Fibroblast of upper back skin (primary cell): Measurements from ENCODE around the gene TNFSF11.
A peak's percentile ranks its signal among the peaks of the same experiment; 100 is the strongest.
"Not testable (repeated sequence)": the region's sequence is repeated elsewhere in the genome, so short reads cannot be mapped to it uniquely, and the experiment has no call there.

ENCODE experiments used
- DNase-seq: peaks from one replicate; pipeline ENCODE4 v3.0.0-alpha.2; 2013

The TNFSF11 gene

GRCh38 chr13:42574011-42574410, at the start of gene TNFSF11:
Gene TNFSF11, plus strand, starts transcription at chr13:42574152. Its CDS starts 152 bp downstream, at chr13:42574304.
- no peak for DNase-seq

- peak; percentile 25 for DNase-seq
Measured at GRCh38 chr13:42524487-42525034, 49.4 kb upstream of the TNFSF11 start.

DNA sequence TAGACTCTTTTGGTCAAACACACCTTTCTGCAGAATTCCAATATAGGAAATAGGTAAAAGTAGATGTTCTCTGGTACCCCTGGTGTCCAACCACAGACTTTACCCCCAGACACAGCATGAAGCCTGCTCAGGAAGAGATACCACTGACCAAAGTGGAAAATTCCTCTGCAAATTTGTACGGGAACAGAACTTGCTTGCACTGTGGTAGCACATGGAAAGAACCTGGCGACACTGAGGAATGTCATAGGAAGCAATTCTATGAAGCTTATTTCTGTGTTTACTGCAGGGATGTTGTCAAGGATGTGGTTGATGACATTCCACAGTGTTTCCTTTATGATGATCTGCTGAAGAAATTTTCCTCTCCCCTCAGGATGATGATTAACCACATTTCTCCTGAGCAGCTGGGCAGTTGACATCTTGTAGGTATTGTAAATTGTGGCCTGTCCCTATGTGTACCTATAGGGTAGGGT, 48.9 kb upstream of the TNFSF11 start:
- DNase-seq = peak; percentile 58

GRCh38 chr13:42526276-42526675, 47.7 kb upstream of the TNFSF11 start:
- no peak for DNase-seq

DNA sequence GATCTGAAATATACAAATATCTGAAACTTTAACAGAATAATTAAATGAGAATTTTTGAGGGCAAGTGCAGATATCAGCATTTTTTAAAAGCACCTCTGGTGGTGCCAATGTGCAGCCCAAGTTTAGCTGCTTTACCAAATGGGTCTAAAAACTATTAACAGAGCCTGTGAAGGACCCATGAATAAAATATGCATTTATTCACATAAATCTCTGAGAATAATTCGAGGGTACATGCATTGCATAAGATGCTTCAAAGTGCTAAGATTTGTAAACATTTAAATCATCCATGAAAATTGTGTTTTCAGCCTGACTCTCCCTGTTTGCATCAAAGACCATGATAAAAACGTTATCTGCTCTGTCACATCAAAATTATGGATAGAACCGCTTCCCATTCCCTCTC, 47.1 kb upstream of the TNFSF11 start:
- DNase-seq = no peak

DNA sequence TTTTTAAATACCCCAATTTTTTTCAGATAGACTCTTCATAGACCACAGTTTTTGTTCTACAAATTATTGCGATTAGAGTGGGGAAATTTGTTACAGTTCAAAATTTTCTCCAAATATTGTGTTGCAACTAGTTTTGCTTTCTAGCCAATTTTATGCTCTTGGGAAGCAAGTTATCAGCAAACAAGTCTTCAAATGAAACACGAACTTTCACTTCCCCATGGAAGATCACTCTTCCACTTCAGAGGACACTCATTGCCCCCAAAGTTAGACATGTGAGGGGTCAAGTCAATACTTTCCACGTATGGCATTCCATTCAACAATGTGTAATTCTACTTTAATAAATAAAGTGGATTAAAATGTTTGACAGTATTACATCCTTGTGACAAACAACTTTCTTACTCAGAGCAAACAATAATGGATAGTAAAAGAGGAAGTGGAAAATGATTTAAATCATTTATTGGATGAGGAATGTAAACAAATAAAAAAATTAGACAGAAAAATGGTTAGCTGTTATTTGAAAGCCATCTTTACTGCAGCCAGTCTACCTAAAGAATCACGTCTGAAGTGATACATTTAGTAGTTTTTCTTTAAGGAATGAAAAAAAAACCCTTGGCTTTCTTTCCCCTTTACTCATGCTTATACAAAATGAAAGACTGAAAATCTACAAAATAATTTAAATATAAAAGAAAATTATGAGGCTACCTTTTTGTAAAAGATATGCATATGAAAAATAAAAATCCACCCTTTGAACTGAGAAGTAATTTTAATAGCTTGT, 41.2 kb upstream of the TNFSF11 start:
- DNase-seq = no peak

DNA sequence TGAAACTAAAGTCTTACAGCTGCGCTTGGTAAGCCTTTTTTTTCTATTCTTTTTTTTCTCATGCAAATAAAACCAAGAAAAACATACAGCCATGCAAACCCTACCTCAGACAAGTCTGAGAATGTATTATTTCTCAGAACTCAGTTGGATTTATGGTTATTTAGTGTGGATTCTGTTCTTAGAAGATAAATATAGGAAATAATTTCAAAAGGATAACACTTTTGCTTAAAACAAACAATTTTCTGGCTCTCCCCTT, 40.7 kb upstream of the TNFSF11 start:
- DNase-seq = no peak

DNA sequence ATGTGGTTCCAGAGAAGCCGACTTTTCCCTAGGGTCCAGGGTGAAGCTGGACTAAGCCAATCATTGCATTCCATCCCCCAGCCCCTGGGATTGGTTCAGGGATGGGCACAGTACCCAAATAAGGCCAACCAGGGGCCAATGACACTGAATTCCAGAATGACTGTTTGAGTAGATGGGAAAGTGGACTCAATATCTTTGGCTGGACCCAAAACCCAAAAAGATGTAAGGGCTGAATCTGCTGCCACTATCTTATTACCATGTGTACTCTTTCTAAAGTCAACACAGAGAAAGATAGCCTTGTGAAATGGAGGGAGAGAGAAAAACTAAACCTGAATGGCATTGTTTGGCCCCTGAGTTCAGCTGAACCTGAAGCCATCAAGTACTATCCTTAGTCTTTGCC, 39.2 kb upstream of the TNFSF11 start:
- DNase-seq = no peak

GRCh38 chr13:42538996-42539395, 35.0 kb upstream of the TNFSF11 start:
- DNase-seq = no peak

DNA sequence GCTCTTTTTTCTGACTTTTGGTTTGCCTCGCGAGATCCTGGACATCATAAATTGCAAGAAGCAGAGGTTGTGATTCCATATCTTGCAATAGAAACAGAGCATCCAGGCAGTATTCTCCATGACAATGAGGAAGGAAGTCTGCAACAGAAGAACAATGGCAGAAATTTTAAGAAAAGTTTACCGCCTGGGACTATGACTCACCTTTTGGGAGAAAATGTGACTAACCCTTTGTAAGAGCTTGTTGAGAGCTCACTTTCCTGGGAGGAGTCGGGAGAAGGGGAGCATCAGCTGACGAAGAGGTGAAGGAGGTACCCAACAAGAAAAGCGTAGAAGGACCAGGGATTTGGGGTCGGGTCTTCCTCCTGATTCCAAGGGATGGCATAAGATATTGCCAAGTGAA, 34.3 kb upstream of the TNFSF11 start:
- peak; percentile 4 for DNase-seq

GRCh38 chr13:42543215-42543797, 30.6 kb upstream of the TNFSF11 start:
- no peak for DNase-seq

GRCh38 chr13:42544246-42544926, 29.6 kb upstream of the TNFSF11 start:
- peak; percentile 32 for DNase-seq

- DNase-seq = no peak
Measured at GRCh38 chr13:42545842-42546241, 28.1 kb upstream of the TNFSF11 start.

DNA sequence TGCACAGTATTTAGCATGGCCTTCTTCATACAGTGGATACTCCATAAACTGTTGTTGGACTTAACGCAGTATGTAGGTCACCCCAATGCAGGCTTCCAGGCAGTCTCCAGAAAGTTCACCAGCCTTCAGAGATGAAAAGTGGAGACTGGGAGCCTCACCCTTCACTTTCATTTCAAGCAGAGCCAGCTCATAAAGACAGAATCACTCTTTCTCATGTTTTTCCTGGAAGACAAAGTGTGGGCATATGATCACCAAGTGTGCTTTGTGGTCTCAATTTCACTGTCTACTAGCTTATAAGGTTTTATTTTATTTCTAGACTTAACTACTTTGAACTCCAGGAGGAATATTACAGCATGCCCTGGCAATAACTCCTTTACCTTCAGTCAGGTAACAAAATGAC, 26.3 kb upstream of the TNFSF11 start:
- DNase-seq = no peak

DNA sequence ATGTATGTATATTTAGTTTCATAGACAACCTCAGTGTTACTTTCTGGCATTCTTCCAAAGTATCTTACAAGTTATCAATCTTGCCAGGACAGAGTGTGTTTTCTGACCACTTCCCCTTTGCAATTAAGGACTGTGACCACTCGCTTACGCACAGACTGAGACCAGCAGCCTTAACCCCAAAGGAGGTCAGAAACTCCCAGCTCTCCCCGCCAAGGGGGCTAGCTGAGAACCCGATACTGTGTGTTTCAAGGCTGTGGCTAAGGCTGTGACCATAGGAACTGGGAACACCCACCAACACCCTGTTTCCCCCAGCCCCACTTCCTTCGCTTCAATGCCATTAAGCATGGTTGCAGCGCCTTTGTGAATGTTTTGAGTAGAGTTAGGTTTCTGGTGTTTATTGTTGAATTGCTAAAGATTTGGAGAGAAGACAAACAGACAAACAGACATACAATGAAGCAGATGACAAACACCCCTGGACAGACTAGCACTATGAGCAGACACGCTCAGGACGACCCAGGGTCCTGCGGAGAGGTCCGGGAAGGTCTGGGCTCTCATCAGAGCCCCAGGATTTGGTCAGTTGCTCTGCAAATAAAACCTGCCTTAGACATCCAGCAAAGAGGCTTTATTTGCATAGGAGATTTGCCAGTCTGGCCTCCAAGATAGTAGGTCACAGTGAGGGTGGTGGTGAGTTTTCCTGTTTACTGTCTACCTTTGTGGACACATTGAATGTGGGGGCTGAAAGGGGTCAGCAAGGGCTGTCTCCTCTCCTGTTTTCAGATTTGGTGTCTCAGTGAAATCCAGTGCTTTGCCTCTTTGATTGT, 25.0 kb upstream of the TNFSF11 start:
- DNase-seq = peak; percentile 15

DNA sequence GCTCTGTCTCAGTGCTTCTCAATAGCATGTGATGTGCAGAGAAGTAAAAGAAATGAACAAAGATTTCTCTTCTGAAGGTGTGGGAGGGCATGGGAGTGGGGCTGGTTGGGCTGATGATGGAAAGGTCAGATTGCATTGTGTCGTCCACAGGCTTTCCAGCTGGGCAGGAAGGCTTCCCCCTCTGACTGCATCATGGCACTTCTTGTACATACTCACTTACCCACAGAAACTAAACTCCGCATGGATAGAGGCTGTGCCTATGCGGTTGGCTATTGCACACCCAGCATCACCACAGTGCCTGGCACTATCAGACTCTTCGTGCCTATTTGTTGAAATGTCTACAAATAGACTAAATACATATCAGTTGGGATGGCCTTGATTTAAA, 24.4 kb upstream of the TNFSF11 start:
- DNase-seq = no peak

GRCh38 chr13:42551611-42552010, 22.3 kb upstream of the TNFSF11 start:
- no peak for DNase-seq

- peak; percentile 8 for DNase-seq
Measured at GRCh38 chr13:42553098-42554046, 20.6 kb upstream of the TNFSF11 start.

GRCh38 chr13:42559057-42559456, 14.9 kb upstream of the TNFSF11 start:
- no peak for DNase-seq

DNA sequence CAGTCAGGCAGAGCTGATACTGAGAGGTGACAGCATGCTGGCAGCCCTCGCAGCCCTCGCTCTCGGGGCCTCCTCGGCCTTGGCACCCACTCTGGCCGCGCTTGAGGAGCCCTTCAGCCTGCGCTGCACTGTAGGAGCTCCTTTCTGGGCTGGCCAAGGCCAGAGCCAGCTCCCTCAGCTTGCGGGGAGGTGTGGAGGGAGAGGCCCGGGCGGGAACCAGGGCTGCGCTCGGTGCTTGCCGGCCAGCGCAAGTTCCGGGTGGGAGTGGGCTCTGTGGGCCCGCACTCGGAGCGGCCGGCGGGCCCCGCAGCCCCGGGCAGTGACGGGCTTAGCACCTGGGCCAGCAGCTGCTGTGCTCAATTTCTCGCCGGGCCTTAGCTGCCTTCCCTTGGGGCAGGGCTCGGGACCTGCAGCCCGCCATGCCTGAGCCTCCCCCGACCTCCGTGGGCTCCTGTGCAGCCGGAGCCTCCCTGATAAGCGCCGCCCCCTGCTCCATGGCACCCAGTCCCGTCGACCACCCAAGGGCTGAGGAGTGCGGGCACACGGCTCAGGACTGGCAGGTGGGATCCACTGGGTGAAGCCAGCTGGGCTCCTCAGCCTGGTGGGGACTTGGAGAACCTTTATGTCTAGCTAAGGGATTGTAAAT, 14.3 kb upstream of the TNFSF11 start:
- not testable (repeated sequence) for DNase-seq

GRCh38 chr13:42560320-42560719, 13.6 kb upstream of the TNFSF11 start:
- DNase-seq = not testable (repeated sequence)
